GM12878 (cell line): ENCODE data around the gene KIF3A. TPM values are rescaled to one million over a fixed set of nuclear protein-coding genes. Genes with fewer than 3 reads are reported as not detected.

Experiments
- ATF2 ChIP-seq: IDR thresholded peaks from 2 replicates; pipeline ENCODE4 v1.6.1; 2012; ENCODE audit warnings: low read length, inconsistent platforms
- BCL3 ChIP-seq: IDR thresholded peaks from 2 replicates; pipeline ENCODE4 v1.6.1; 2011; ENCODE audit warnings: borderline replicate concordance, low read depth, mild to moderate bottlenecking, moderate library complexity, low read length; ENCODE audit not compliant: insufficient read depth, poor library complexity, severe bottlenecking
- FOXM1 ChIP-seq: IDR thresholded peaks from 2 replicates; pipeline ENCODE4 v1.6.1; 2012; ENCODE audit warnings: low read depth, mild to moderate bottlenecking, inconsistent platforms, low read length, moderate library complexity
- KLF5 ChIP-seq: fragments of 450-650 bp; IDR thresholded peaks from 2 replicates; pipeline ENCODE4 v1.6.1; 2014; ENCODE audit warnings: mild to moderate bottlenecking; ENCODE audit not compliant: partially characterized antibody
- LARP7 ChIP-seq: fragments of 450-650 bp; IDR thresholded peaks from 2 replicates; pipeline ENCODE4 v1.6.1; 2017; ENCODE audit warnings: mild to moderate bottlenecking
- MEF2B ChIP-seq: fragments of 450-650 bp; IDR thresholded peaks from 2 replicates; pipeline ENCODE4 v1.6.1; 2018; ENCODE audit warnings: mild to moderate bottlenecking, moderate library complexity; ENCODE audit not compliant: partially characterized antibody, poor library complexity, severe bottlenecking
- NBN ChIP-seq: fragments of 450-650 bp; IDR thresholded peaks from 2 replicates; pipeline ENCODE4 v1.6.1; 2016
- SIX5 ChIP-seq: IDR thresholded peaks from 2 replicates; pipeline ENCODE4 v1.6.1; 2011; ENCODE audit warnings: mild to moderate bottlenecking, low read depth, low read length, moderate library complexity; ENCODE audit not compliant: severe bottlenecking
- SMARCA5 ChIP-seq: fragments of 450-650 bp; IDR thresholded peaks from 2 replicates; pipeline ENCODE4 v1.6.1; 2017; ENCODE audit warnings: mild to moderate bottlenecking
- TCF3 ChIP-seq: IDR thresholded peaks from 2 replicates; pipeline ENCODE4 v1.6.1; 2012; ENCODE audit warnings: low read depth, mild to moderate bottlenecking, low read length, borderline replicate concordance; ENCODE audit not compliant: insufficient read depth
- ZNF217 ChIP-seq: fragments of 450-650 bp; IDR thresholded peaks from 2 replicates; pipeline ENCODE4 v1.6.1; 2017; ENCODE audit warnings: antibody characterized with exemption, mild to moderate bottlenecking
- polyA plus RNA-seq, 11 experiments: library from polyadenylated mRNA; depleted of rRNA in 4 of 11; unstranded in 6 of 11; stranded (reverse) in 5 of 11; fragments of >200 nt; fragmentation: Nextera tagmentation in 4 of 11; fragmentation: Illumina TruSeq in 1 of 11; extraction: Ambion mirVana in 4 of 11; extraction: Trizol in 1 of 11; gene quantifications; 1 replicate in 1 of 11; 2 replicates in 10 of 11; pipeline versions ENCODE4 v1.2.1 to v1.2.3, GENCODE V29; 2011 to 2016; ENCODE audit warnings: inconsistent platforms in 2 of 11, missing spikeins in 2 of 11, low read depth in 1 of 11
- total RNA-seq, 4 experiments: library from RNA; depleted of rRNA in 3 of 4; stranded (reverse); fragments of >200 nt in 3 of 4; fragmentation: Illumina TruSeq in 1 of 4; extraction: Trizol in 1 of 4; gene quantifications; 2 replicates each; pipeline versions ENCODE4 v1.2.1 to v1.2.3, GENCODE V29; 2013 to 2021
- TF ChIP-seq, protein P1 (sequence below): fragments of 450-650 bp; IDR thresholded peaks from 2 replicates; pipeline ENCODE4 v1.6.1; 2017; ENCODE audit warnings: borderline replicate concordance
- TF ChIP-seq, protein P2 (sequence below): fragments of 150-350 bp; IDR thresholded peaks from 2 replicates; pipeline ENCODE4 v1.6.1; 2016; ENCODE audit warnings: low read depth, low read length
- TF ChIP-seq, protein P3 (sequence below): IDR thresholded peaks from 2 replicates; pipeline ENCODE4 v1.6.1; 2011; ENCODE audit warnings: low read depth, mild to moderate bottlenecking, low read length, moderate library complexity, borderline replicate concordance; ENCODE audit errors: extremely low read depth
- TF ChIP-seq, protein P4 (sequence below): fragments of 450-650 bp; formaldehyde crosslinking; IDR thresholded peaks from 2 replicates; pipeline ENCODE4 v1.4.0; 2022; ENCODE audit warnings: mild to moderate bottlenecking, moderate library complexity
- TF ChIP-seq, protein P5 (sequence below): IDR thresholded peaks from 2 replicates; pipeline ENCODE4 v1.6.1; 2012; ENCODE audit warnings: low read depth, low read length, improper control_type of control experiment

KIF3A gene
- total and polyA plus RNA-seq, 10 of the 15 experiments (the other 5 are each of a cell fraction or from before 2014, with no cell fraction given), result 2.7 to 36.5 (median 10.0) TPM

- TF ChIP-seq, protein P1, sequence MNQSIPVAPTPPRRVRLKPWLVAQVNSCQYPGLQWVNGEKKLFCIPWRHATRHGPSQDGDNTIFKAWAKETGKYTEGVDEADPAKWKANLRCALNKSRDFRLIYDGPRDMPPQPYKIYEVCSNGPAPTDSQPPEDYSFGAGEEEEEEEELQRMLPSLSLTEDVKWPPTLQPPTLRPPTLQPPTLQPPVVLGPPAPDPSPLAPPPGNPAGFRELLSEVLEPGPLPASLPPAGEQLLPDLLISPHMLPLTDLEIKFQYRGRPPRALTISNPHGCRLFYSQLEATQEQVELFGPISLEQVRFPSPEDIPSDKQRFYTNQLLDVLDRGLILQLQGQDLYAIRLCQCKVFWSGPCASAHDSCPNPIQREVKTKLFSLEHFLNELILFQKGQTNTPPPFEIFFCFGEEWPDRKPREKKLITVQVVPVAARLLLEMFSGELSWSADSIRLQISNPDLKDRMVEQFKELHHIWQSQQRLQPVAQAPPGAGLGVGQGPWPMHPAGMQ, result no peak
- TF ChIP-seq SIX5 (no peak), ATF2 (no peak), LARP7 (0 out of 2 replicates have a peak, but pooled peaks have one; percentile 39), MEF2B (peak; percentile 99), ZNF217 (no peak), SMARCA5 (peak; percentile 97), TCF3 (peak; percentile 90; the same call in 1 of the 2 replicates), NBN (peak; percentile 98), KLF5 (peak; percentile 87), FOXM1 (no peak), BCL3 (peak; percentile 82)
- TF ChIP-seq, protein P2, sequence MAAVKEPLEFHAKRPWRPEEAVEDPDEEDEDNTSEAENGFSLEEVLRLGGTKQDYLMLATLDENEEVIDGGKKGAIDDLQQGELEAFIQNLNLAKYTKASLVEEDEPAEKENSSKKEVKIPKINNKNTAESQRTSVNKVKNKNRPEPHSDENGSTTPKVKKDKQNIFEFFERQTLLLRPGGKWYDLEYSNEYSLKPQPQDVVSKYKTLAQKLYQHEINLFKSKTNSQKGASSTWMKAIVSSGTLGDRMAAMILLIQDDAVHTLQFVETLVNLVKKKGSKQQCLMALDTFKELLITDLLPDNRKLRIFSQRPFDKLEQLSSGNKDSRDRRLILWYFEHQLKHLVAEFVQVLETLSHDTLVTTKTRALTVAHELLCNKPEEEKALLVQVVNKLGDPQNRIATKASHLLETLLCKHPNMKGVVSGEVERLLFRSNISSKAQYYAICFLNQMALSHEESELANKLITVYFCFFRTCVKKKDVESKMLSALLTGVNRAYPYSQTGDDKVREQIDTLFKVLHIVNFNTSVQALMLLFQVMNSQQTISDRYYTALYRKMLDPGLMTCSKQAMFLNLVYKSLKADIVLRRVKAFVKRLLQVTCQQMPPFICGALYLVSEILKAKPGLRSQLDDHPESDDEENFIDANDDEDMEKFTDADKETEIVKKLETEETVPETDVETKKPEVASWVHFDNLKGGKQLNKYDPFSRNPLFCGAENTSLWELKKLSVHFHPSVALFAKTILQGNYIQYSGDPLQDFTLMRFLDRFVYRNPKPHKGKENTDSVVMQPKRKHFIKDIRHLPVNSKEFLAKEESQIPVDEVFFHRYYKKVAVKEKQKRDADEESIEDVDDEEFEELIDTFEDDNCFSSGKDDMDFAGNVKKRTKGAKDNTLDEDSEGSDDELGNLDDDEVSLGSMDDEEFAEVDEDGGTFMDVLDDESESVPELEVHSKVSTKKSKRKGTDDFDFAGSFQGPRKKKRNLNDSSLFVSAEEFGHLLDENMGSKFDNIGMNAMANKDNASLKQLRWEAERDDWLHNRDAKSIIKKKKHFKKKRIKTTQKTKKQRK, result no peak
- TF ChIP-seq, protein P3, sequence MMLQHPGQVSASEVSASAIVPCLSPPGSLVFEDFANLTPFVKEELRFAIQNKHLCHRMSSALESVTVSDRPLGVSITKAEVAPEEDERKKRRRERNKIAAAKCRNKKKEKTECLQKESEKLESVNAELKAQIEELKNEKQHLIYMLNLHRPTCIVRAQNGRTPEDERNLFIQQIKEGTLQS, result no peak
- TF ChIP-seq, protein P4, sequence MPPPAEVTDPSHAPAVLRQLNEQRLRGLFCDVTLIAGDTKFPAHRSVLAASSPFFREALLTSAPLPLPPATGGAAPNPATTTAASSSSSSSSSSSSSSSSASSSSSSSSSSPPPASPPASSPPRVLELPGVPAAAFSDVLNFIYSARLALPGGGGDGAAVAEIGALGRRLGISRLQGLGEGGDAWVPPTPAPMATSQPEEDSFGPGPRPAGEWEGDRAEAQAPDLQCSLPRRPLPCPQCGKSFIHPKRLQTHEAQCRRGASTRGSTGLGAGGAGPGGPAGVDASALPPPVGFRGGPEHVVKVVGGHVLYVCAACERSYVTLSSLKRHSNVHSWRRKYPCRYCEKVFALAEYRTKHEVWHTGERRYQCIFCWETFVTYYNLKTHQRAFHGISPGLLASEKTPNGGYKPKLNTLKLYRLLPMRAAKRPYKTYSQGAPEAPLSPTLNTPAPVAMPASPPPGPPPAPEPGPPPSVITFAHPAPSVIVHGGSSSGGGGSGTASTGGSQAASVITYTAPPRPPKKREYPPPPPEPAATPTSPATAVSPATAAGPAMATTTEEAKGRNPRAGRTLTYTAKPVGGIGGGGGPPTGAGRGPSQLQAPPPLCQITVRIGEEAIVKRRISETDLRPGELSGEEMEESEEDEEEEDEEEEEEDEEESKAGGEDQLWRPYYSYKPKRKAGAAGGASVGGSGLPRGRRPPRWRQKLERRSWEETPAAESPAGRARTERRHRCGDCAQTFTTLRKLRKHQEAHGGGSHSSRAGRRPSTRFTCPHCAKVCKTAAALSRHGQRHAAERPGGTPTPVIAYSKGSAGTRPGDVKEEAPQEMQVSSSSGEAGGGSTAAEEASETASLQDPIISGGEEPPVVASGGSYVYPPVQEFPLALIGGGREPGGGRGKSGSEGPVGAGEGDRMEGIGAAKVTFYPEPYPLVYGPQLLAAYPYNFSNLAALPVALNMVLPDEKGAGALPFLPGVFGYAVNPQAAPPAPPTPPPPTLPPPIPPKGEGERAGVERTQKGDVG (CRISPR knock-in tag), result peak; percentile 64
- TF ChIP-seq, protein P5, sequence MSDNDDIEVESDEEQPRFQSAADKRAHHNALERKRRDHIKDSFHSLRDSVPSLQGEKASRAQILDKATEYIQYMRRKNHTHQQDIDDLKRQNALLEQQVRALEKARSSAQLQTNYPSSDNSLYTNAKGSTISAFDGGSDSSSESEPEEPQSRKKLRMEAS, result peak; percentile 99
Measured at GRCh38 chr5:132663771-132664695, 73.3 kb downstream of the KIF3A start (continued).
